Nephron (organoid): ENCODE results near the gene AOC3.

ENCODE experiments used
- H3K27ac Mint-ChIP-seq, 3 experiments: 2 replicates each; pipeline ENCODE4 v1.8.0; 2020; ENCODE audit warnings: mixed read lengths in 3 of 3, mild to moderate bottlenecking in 2 of 3, moderate library complexity in 1 of 3
- H3K27me3 Mint-ChIP-seq: 2 replicates; pipeline ENCODE4 v1.8.0; 2021; ENCODE audit warnings: low read depth, mild to moderate bottlenecking, moderate library complexity, mixed read lengths
- H3K36me3 Mint-ChIP-seq: 2 replicates; pipeline ENCODE4 v1.8.0; 2020; ENCODE audit warnings: low read depth, mixed read lengths
- H3K4me1 Mint-ChIP-seq: 2 replicates; pipeline ENCODE4 v1.8.0; 2020; ENCODE audit warnings: mixed read lengths
- H3K4me3 Mint-ChIP-seq, 3 experiments: 2 replicates each; pipeline ENCODE4 v1.8.0; 2020; ENCODE audit warnings: mild to moderate bottlenecking in 3 of 3, mixed read lengths in 3 of 3, moderate library complexity in 2 of 3
- H3K9me3 Mint-ChIP-seq: 2 replicates; pipeline ENCODE4 v1.8.0; 2020; ENCODE audit warnings: mixed read lengths
- CTCF ChIP-seq, 3 experiments: fragments of 200-600 bp; sonication (generic); IDR thresholded peaks; one replicate each; pipeline ENCODE4 v1.5.0; 2021; ENCODE audit warnings: antibody characterized with exemption in 3 of 3; ENCODE audit not compliant: unreplicated experiment in 3 of 3

AOC3 gene

GRCh38 chr17:42841975-42842685 is 8.9 kb upstream of the AOC3 start:
- H3K36me3 Mint-ChIP-seq: peaks cover 43% of the 10 kb centered on the region

GRCh38 chr17:42843358-42843934 is 7.6 kb upstream of the AOC3 start:
- TF ChIP-seq CTCF (IDR thresholded peaks at IDR 0.05; ENCODE audit: unreplicated experiment in 3 of 3): peak; percentile 84 to 95 (median 88)
- H3K9me3 Mint-ChIP-seq: no peaks in the 10 kb centered on the region
- peaks cover 34% of the 10 kb centered on the region for H3K36me3 Mint-ChIP-seq
- no peaks in the 10 kb centered on the region for H3K4me1 Mint-ChIP-seq
- no peak overlapping the region for H3K4me3 Mint-ChIP-seq
- no peaks in the 10 kb centered on the region for H3K27me3 Mint-ChIP-seq
- H3K27ac Mint-ChIP-seq: no peak overlapping the region

More at GRCh38 chr17:42841975-42842685, 8.9 kb upstream of the AOC3 start:
- H3K27me3 Mint-ChIP-seq: no peaks in the 10 kb centered on the region
- no peak overlapping the region for H3K27ac Mint-ChIP-seq
- H3K9me3 Mint-ChIP-seq: no peaks in the 10 kb centered on the region
- H3K4me1 Mint-ChIP-seq: no peaks in the 10 kb centered on the region
- no peak for TF ChIP-seq CTCF (IDR thresholded peaks at IDR 0.05; ENCODE audit: unreplicated experiment in 3 of 3)
- no peak overlapping the region for H3K4me3 Mint-ChIP-seq

- no peak for TF ChIP-seq CTCF (IDR thresholded peaks at IDR 0.05; ENCODE audit: unreplicated experiment in 3 of 3)
- Mint-ChIP-seq H3K4me3 (no peak within 1 kb of the TSS), H3K9me3 (no peaks in the 10 kb centered on the region), H3K4me1 (no peaks in the 10 kb centered on the region), H3K36me3 (peaks cover 26% of the 10 kb centered on the region), H3K27me3 (no peaks in the 10 kb centered on the region), H3K27ac (no peak within 1 kb of the TSS)
Observed at GRCh38 chr17:42844271-42844670, 6.7 kb upstream of the AOC3 start, which contains the start of gene AOC2. TSS of gene AOC2 (plus strand) at chr17:42844580. CDS start at chr17:42844627, 47 bp downstream.

GRCh38 chr17:42844761-42845555 is 6.0 kb upstream of the AOC3 start:
- no peaks in the 10 kb centered on the region for H3K9me3 Mint-ChIP-seq
- no peak for TF ChIP-seq CTCF (IDR thresholded peaks at IDR 0.05; ENCODE audit: unreplicated experiment in 3 of 3)
- no peak overlapping the region for H3K27ac Mint-ChIP-seq
- H3K27me3 Mint-ChIP-seq: no peaks in the 10 kb centered on the region
- peaks cover under 1% of the 10 kb centered on the region for H3K4me1 Mint-ChIP-seq
- H3K36me3 Mint-ChIP-seq: peaks cover 22% of the 10 kb centered on the region
- H3K4me3 Mint-ChIP-seq: no peak overlapping the region

- H3K27me3 Mint-ChIP-seq: no peaks in the 10 kb centered on the region
- no peak overlapping the region for H3K4me3 Mint-ChIP-seq
- H3K4me1 Mint-ChIP-seq: peaks cover 6% of the 10 kb centered on the region
- peaks cover 22% of the 10 kb centered on the region for H3K36me3 Mint-ChIP-seq
- H3K9me3 Mint-ChIP-seq: no peaks in the 10 kb centered on the region
- no peak overlapping the region for H3K27ac Mint-ChIP-seq
- no peak for TF ChIP-seq CTCF (IDR thresholded peaks at IDR 0.05; ENCODE audit: unreplicated experiment in 3 of 3)
Observed at GRCh38 chr17:42845556-42845917, 5.5 kb upstream of the AOC3 start.
